OCI-LY3 (cell line): Measurements from ENCODE around the gene CCNT2.
A peak's percentile ranks its signal among the peaks of the same experiment; 100 is the strongest.

ENCODE experiments used
- H2AFZ ChIP-seq: fragments of 200-600, 300-600 bp; shearing (Covaris generic); 2 replicates; pipeline ENCODE4 v1.6.0; 2014; ENCODE audit warnings: antibody characterized with exemption, low read depth, low read length
- H3K27ac ChIP-seq: fragments of 200-600, 300-600 bp; sonication (generic); 2 replicates; pipeline ENCODE4 v1.5.1; 2014; ENCODE audit warnings: mild to moderate bottlenecking, low read length, moderate library complexity, mixed read lengths
- H3K27me3 ChIP-seq: fragments of 200-600, 300-600 bp; sonication (generic); 2 replicates; pipeline ENCODE4 v1.6.1; 2014; ENCODE audit warnings: low read depth, low read length, mixed read lengths
- H3K36me3 ChIP-seq: fragments of 200-600, 300-600 bp; sonication (generic); replicated peaks from 2 replicates; pipeline ENCODE3; 2014; ENCODE audit warnings: low read depth, low read length, mixed read lengths
- H3K4me1 ChIP-seq: fragments of 300-600, 200-600 bp; sonication (generic); 2 replicates; pipeline ENCODE4 v1.6.1; 2014; ENCODE audit warnings: low read length, mixed read lengths
- H3K4me2 ChIP-seq: fragments of 200-600, 300-600 bp; sonication (generic); 2 replicates; pipeline ENCODE4 v1.6.1; 2014; ENCODE audit warnings: low read length, mixed read lengths
- H3K4me3 ChIP-seq: fragments of 300-600, 200-600 bp; sonication (generic); 2 replicates; pipeline ENCODE4 v1.5.1; 2014; ENCODE audit warnings: antibody characterized with exemption, mild to moderate bottlenecking, low read length, moderate library complexity
- H3K79me2 ChIP-seq: fragments of 300-600, 200-600 bp; shearing (Covaris generic); 2 replicates; pipeline ENCODE4 v1.6.1; 2014; ENCODE audit warnings: mild to moderate bottlenecking, low read length, mixed read lengths
- H3K9ac ChIP-seq: fragments of 300-600, 200-600 bp; shearing (Covaris generic); 2 replicates; pipeline ENCODE4 v1.6.0; 2014; ENCODE audit warnings: mild to moderate bottlenecking, low read length, moderate library complexity
- H3K9me3 ChIP-seq: fragments of 200-600, 300-600 bp; shearing (Covaris generic); 2 replicates; pipeline ENCODE4 v1.6.1; 2014; ENCODE audit warnings: low read length, mixed read lengths; ENCODE audit not compliant: insufficient read depth
- H4K20me1 ChIP-seq: fragments of 200-600, 300-600 bp; sonication (generic); 2 replicates; pipeline ENCODE4 v1.6.1; 2016; ENCODE audit warnings: low read length, mixed read lengths; ENCODE audit not compliant: insufficient read depth
- EZH2phosphoT487 ChIP-seq: fragments of 200-600 bp; shearing (Covaris generic); IDR thresholded peaks from 2 replicates; pipeline ENCODE4 v1.6.1; 2018; ENCODE audit warnings: antibody characterized with exemption, mixed run types, low read depth
- TF ChIP-seq, protein P1 (sequence below): fragments of 200-600, 300-600 bp; sonication (generic); IDR thresholded peaks from 2 replicates; pipeline ENCODE4 v1.5.1; 2014; ENCODE audit warnings: antibody characterized with exemption, low read length, low read depth

CCNT2 gene

DNA sequence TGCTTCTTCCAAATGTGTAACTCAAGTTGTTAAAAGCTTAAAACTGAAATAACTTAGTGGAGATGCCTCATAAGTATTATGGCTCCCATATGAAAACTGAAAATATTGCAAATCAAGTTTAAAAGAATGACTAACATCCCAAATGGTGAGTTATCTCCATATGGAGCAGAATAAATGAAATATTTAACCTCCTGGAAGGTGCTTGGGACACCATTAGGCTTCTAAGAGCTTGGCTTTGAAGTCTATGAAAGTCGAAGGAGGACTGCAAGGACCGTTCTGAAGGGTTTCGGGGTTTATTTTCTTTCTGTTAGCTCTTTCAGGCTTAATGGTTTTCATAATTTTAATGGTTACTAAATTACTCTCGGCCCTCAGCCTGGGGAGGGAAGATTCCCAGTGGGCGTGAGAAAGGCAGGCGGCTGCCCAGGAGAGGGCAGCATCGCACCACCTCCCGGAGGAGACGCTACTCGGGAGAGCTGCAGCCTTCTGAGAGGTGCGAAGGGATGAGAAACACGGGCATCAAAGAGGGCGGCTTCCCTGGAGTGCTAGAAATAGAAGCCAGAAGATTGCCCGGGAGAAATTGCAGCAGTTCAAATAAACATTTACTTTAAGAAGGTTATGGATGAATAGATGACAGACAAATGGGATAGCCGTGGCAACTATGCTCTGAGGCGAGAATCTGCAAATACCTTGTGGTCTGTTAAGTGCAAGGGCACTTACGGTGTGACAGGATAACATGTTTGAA, 85.6 kb downstream of the CCNT2 start:
- H3K27me3 ChIP-seq, result peaks cover 16% of the 10 kb centered on the region; the same call in 1 of the 2 replicates
- H4K20me1 ChIP-seq, result no peaks in the 10 kb centered on the region
- H3K9me3 ChIP-seq, result no peaks in the 10 kb centered on the region
- peaks cover 8% of the 10 kb centered on the region for H3K4me1 ChIP-seq
- peak overlapping the region; percentile 54 for H3K4me2 ChIP-seq
- no peaks in the 10 kb centered on the region for H3K79me2 ChIP-seq
- no peak overlapping the region for H3K27ac ChIP-seq
- H3K36me3 ChIP-seq, result no peaks in the 10 kb centered on the region
- H2AFZ ChIP-seq, result peak overlapping the region; percentile 29; the same call in 1 of the 2 replicates
- no peak overlapping the region for H3K9ac ChIP-seq
- peak overlapping the region; percentile 4; the same call in 1 of the 2 replicates for H3K4me3 ChIP-seq
- no peak for TF ChIP-seq EZH2phosphoT487
- TF ChIP-seq, protein P1, sequence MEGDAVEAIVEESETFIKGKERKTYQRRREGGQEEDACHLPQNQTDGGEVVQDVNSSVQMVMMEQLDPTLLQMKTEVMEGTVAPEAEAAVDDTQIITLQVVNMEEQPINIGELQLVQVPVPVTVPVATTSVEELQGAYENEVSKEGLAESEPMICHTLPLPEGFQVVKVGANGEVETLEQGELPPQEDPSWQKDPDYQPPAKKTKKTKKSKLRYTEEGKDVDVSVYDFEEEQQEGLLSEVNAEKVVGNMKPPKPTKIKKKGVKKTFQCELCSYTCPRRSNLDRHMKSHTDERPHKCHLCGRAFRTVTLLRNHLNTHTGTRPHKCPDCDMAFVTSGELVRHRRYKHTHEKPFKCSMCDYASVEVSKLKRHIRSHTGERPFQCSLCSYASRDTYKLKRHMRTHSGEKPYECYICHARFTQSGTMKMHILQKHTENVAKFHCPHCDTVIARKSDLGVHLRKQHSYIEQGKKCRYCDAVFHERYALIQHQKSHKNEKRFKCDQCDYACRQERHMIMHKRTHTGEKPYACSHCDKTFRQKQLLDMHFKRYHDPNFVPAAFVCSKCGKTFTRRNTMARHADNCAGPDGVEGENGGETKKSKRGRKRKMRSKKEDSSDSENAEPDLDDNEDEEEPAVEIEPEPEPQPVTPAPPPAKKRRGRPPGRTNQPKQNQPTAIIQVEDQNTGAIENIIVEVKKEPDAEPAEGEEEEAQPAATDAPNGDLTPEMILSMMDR, result peak; percentile 95

DNA sequence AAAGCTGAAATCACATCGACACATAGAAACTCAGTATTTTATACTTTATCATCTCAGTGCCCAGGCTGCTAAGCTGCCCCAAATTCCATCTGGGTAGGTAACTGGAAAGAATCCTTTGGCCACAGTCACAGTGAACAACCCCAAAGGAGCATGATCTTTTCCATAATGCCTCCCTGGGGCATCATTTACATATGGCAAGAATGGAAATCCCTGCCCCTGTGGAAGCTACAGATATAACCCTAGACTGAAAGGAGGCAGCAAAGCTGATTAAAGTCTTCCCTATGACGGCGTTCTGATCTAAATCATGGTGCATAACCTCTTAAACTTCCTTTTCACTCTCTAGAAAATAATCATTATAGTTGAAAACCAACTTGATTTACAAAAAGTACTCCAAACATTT, 87.1 kb downstream of the CCNT2 start:
- Histone ChIP-seq H3K4me3 (no peak overlapping the region), H3K27me3 (peaks cover 16% of the 10 kb centered on the region; the same call in 1 of the 2 replicates), H3K4me2 (no peak overlapping the region), H2AFZ (no peak overlapping the region), H3K36me3 (no peaks in the 10 kb centered on the region), H3K79me2 (no peaks in the 10 kb centered on the region), H4K20me1 (no peaks in the 10 kb centered on the region), H3K9ac (no peak overlapping the region), H3K4me1 (peaks cover 19% of the 10 kb centered on the region), H3K9me3 (no peaks in the 10 kb centered on the region), H3K27ac (no peak overlapping the region)
- TF ChIP-seq EZH2phosphoT487, result no peak
- TF ChIP-seq, protein P1, result no peak
